Measurements from ENCODE around the gene KIT. TPM values are rescaled to one million over a fixed set of nuclear protein-coding genes. Genes with fewer than 3 reads are reported as not detected.

Gene KIT
- total RNA-seq: 10.8 and 11.6 TPM in 2 replicates
- long read RNA-seq, full-length matches to known transcripts: 6 of 19 reads
- long read RNA-seq, partial matches to known transcripts: 9 of 19 reads
- long read RNA-seq, other reads (novel, unspliced or antisense): 4 of 19 reads

- peak; percentile 87 for DNase-seq (ENCODE audit: extremely low spot score, unreplicated experiment)
- H3K27ac Mint-ChIP-seq (ENCODE audit: unreplicated experiment): no peak within 1 kb of the TSS
- peak within 1 kb of the TSS; percentile 84 for H3K4me3 Mint-ChIP-seq (ENCODE audit: unreplicated experiment)
- H3K4me1 Mint-ChIP-seq (ENCODE audit: unreplicated experiment): peaks cover 42% of the 10 kb centered on the region
- no peaks in the 10 kb centered on the region for H3K9me3 Mint-ChIP-seq (ENCODE audit: unreplicated experiment)
- H3K27me3 Mint-ChIP-seq (ENCODE audit: unreplicated experiment): peaks cover 12% of the 10 kb centered on the region
- TF ChIP-seq CTCF (IDR thresholded peaks at IDR 0.05): no peak
- no peaks in the 10 kb centered on the region for H3K36me3 Mint-ChIP-seq (ENCODE audit: unreplicated experiment)
These were observed at the start of gene KIT for GRCh38 chr4:54657551-54658251. KIT (plus strand) TSS chr4:54657957; CDS start chr4:54658015, 58 bp downstream.

GRCh38 chr4:54609310-54609709 lies 48.4 kb upstream of the KIT start:
- no peak for TF ChIP-seq CTCF (IDR thresholded peaks at IDR 0.05)

GRCh38 chr4:54614149-54614548 lies 43.6 kb upstream of the KIT start:
- Mint-ChIP-seq H3K4me1 (ENCODE audit: unreplicated experiment) (no peaks in the 10 kb centered on the region), H3K27ac (ENCODE audit: unreplicated experiment) (no peak overlapping the region), H3K4me3 (ENCODE audit: unreplicated experiment) (no peak overlapping the region), H3K36me3 (ENCODE audit: unreplicated experiment) (no peaks in the 10 kb centered on the region), H3K9me3 (ENCODE audit: unreplicated experiment) (no peaks in the 10 kb centered on the region), H3K27me3 (ENCODE audit: unreplicated experiment) (peaks cover 2% of the 10 kb centered on the region)
- TF ChIP-seq CTCF (IDR thresholded peaks at IDR 0.05): no peak
- DNase-seq (ENCODE audit: extremely low spot score, unreplicated experiment): no peak

More at GRCh38 chr4:54609310-54609709, 48.4 kb upstream of the KIT start:
- Mint-ChIP-seq H3K4me1 (ENCODE audit: unreplicated experiment) (no peaks in the 10 kb centered on the region), H3K27ac (ENCODE audit: unreplicated experiment) (no peak overlapping the region), H3K4me3 (ENCODE audit: unreplicated experiment) (no peak overlapping the region), H3K27me3 (ENCODE audit: unreplicated experiment) (peaks cover under 1% of the 10 kb centered on the region), H3K9me3 (ENCODE audit: unreplicated experiment) (peaks cover 4% of the 10 kb centered on the region), H3K36me3 (ENCODE audit: unreplicated experiment) (peaks cover 2% of the 10 kb centered on the region)
- DNase-seq (ENCODE audit: extremely low spot score, unreplicated experiment): no peak

GRCh38 chr4:54620773-54621172 lies 37.0 kb upstream of the KIT start:
- TF ChIP-seq CTCF (IDR thresholded peaks at IDR 0.05): no peak
- Mint-ChIP-seq H3K9me3 (ENCODE audit: unreplicated experiment) (peaks cover 5% of the 10 kb centered on the region), H3K27ac (ENCODE audit: unreplicated experiment) (no peak overlapping the region), H3K4me1 (ENCODE audit: unreplicated experiment) (peaks cover 7% of the 10 kb centered on the region), H3K4me3 (ENCODE audit: unreplicated experiment) (no peak overlapping the region), H3K27me3 (ENCODE audit: unreplicated experiment) (no peaks in the 10 kb centered on the region), H3K36me3 (ENCODE audit: unreplicated experiment) (no peaks in the 10 kb centered on the region)
- no peak for DNase-seq (ENCODE audit: extremely low spot score, unreplicated experiment)

- Mint-ChIP-seq H3K4me3 (ENCODE audit: unreplicated experiment) (no peak overlapping the region), H3K27me3 (ENCODE audit: unreplicated experiment) (peaks cover 2% of the 10 kb centered on the region), H3K36me3 (ENCODE audit: unreplicated experiment) (no peaks in the 10 kb centered on the region), H3K4me1 (ENCODE audit: unreplicated experiment) (peaks cover 15% of the 10 kb centered on the region), H3K9me3 (ENCODE audit: unreplicated experiment) (peaks cover 5% of the 10 kb centered on the region), H3K27ac (ENCODE audit: unreplicated experiment) (peak overlapping the region; percentile 27)
- DNase-seq (ENCODE audit: extremely low spot score, unreplicated experiment): no peak
- no peak for TF ChIP-seq CTCF (IDR thresholded peaks at IDR 0.05)
These were observed 32.4 kb upstream of the KIT start for GRCh38 chr4:54625391-54625790.
